Upper lobe of left lung (tissue), 4 donors: ENCODE data around the gene PISD.

Experiments
- POLR2A ChIP-seq, 4 donors: fragments of 450-650 bp; IDR thresholded peaks; one replicate each; pipeline ENCODE4 v1.5.1; 2016 to 2017; ENCODE audit warnings: antibody characterized with exemption in 4 of 4, mild to moderate bottlenecking in 2 of 4
- TF ChIP-seq, protein P1 (sequence below), 6 experiments: fragments of 450-650 bp in 4 of 6; fragments of 200-600 bp in 2 of 6; sonication (generic) in 2 of 6; IDR thresholded peaks; one replicate each; pipeline ENCODE4 v1.5.1; 2016 to 2019; ENCODE audit warnings: antibody characterized with exemption in 6 of 6

DNA sequence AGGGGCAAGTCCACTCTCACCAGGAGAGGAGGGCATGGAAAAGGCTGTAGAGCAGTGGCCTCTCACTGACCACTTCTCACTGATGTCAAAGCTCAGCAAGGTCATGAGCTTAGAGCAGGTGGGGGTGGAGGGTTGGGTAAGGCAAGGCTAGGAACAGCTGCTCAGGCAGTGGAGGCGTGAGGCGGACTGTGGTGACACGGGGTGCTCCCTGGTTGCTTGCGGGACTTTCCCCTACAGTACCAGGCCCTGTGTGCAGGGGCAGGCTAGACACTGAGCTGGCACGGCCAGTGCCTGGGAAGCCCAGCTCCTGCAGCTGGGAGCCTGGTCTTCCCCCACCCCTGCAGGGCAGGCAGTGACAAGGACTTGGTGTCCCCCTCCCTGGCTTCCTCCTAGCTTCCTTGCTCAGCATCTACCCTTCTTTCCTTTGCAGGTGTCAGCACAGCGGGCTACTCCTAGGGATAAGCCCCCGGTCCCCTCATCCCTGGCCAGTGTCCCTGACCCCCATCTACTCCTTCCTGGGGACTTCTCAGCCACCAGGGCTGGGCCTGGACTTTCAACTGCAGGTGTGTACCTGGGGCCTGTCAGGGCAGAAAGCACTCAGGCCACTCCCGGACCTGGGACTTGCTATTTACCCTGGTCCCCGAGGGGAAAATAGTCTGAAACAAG, 45.6 kb downstream of the PISD start:
- TF ChIP-seq, protein P1, sequence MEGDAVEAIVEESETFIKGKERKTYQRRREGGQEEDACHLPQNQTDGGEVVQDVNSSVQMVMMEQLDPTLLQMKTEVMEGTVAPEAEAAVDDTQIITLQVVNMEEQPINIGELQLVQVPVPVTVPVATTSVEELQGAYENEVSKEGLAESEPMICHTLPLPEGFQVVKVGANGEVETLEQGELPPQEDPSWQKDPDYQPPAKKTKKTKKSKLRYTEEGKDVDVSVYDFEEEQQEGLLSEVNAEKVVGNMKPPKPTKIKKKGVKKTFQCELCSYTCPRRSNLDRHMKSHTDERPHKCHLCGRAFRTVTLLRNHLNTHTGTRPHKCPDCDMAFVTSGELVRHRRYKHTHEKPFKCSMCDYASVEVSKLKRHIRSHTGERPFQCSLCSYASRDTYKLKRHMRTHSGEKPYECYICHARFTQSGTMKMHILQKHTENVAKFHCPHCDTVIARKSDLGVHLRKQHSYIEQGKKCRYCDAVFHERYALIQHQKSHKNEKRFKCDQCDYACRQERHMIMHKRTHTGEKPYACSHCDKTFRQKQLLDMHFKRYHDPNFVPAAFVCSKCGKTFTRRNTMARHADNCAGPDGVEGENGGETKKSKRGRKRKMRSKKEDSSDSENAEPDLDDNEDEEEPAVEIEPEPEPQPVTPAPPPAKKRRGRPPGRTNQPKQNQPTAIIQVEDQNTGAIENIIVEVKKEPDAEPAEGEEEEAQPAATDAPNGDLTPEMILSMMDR (IDR thresholded peaks at IDR 0.05): no peak
- TF ChIP-seq POLR2A (IDR thresholded peaks at IDR 0.05): no peak
